HEK293 (cell line): ENCODE results near the gene NT5DC3.

ENCODE experiments used
- CTCF ChIA-PET: fragments of 350-600 bp; formaldehyde crosslinking; extraction: SDS; loops from one replicate; lab custom pipeline; 2021; ENCODE audit warnings: antibody characterized with exemption; lab: Yijun Ruan, JAX
- POLR2A ChIA-PET: fragments of 300-600 bp; formaldehyde crosslinking; extraction: SDS; loops from one replicate; lab custom pipeline; 2020; ENCODE audit warnings: antibody characterized with exemption, inconsistent platforms; lab: Yijun Ruan, JAX
- H3K27ac ChIP-seq: fragments of 200-500 bp; sonication (Bioruptor generic); 2 replicates; pipeline ENCODE4 v1.5.1; 2014; ENCODE audit warnings: low read depth, low read length, control low read depth, inconsistent platforms; ENCODE audit errors: extremely low read depth
- H3K36me3 ChIP-seq, 2 experiments: fragments of 200-500 bp in 1 of 2; sonication (Bioruptor generic) in 1 of 2; 1 replicate in 1 of 2; 2 replicates in 1 of 2; pipeline ENCODE4 v1.5.1; 2014 to 2017; ENCODE audit warnings: inconsistent platforms in 2 of 2, low read length in 2 of 2; ENCODE audit not compliant: control insufficient read depth in 2 of 2, insufficient read depth in 1 of 2
- H3K4me1 ChIP-seq: fragments of 200-500 bp; sonication (Bioruptor generic); 2 replicates; pipeline ENCODE4 v1.5.1; 2014; ENCODE audit warnings: mild to moderate bottlenecking, low read length, inconsistent platforms; ENCODE audit not compliant: control insufficient read depth, insufficient read depth
- H3K4me3 ChIP-seq: 2 replicates; pipeline ENCODE4 v1.5.1; 2011; ENCODE audit warnings: low read depth, mild to moderate bottlenecking, control low read depth, low read length, moderate library complexity
- H3K9me3 ChIP-seq: fragments of 200-500 bp; sonication (Bioruptor generic); 2 replicates; pipeline ENCODE4 v1.5.1; 2014; ENCODE audit warnings: low read depth, low read length, inconsistent platforms; ENCODE audit not compliant: control insufficient read depth, insufficient read depth
- GLIS2 ChIP-seq: fragments of 450-650 bp; formaldehyde crosslinking; IDR thresholded peaks from 2 replicates; pipeline ENCODE4 v1.5.1; 2016; ENCODE audit warnings: missing biosample characterization, missing genetic modification characterization
- KLF9 ChIP-seq: fragments of 450-650 bp; formaldehyde crosslinking; IDR thresholded peaks from 2 replicates; pipeline ENCODE4 v1.5.1; 2016; ENCODE audit warnings: missing biosample characterization, missing genetic modification characterization, low read depth
- PRDM6 ChIP-seq: fragments of 450-650 bp; formaldehyde crosslinking; IDR thresholded peaks from 2 replicates; pipeline ENCODE4 v1.5.1; 2017; ENCODE audit warnings: missing biosample characterization, missing genetic modification characterization
- REST ChIP-seq: fragments of 450-650 bp; formaldehyde crosslinking; IDR thresholded peaks from 2 replicates; pipeline ENCODE4 v1.5.1; 2016; ENCODE audit warnings: missing biosample characterization, missing genetic modification characterization
- SALL2 ChIP-seq: fragments of 450-650 bp; formaldehyde crosslinking; IDR thresholded peaks from 2 replicates; pipeline ENCODE4 v1.5.0; 2017; ENCODE audit warnings: missing biosample characterization, mild to moderate bottlenecking, missing genetic modification characterization, borderline replicate concordance
- ZBTB10 ChIP-seq: fragments of 450-650 bp; formaldehyde crosslinking; IDR thresholded peaks from 2 replicates; pipeline ENCODE4 v1.5.1; 2016; ENCODE audit warnings: missing biosample characterization, missing genetic modification characterization
- ZBTB8A ChIP-seq: fragments of 450-650 bp; formaldehyde crosslinking; IDR thresholded peaks from 2 replicates; pipeline ENCODE4 v1.5.1; 2016; ENCODE audit warnings: missing biosample characterization, missing genetic modification characterization
- ZNF221 ChIP-seq: fragments of 450-650 bp; formaldehyde crosslinking; IDR thresholded peaks from 2 replicates; pipeline ENCODE4 v1.5.1; 2017; ENCODE audit warnings: missing biosample characterization, missing genetic modification characterization, borderline replicate concordance
- ZNF274 ChIP-seq, 2 experiments: fragments of 200-500 bp in 1 of 2; fragments of 450-650 bp in 1 of 2; sonication (Bioruptor generic) in 1 of 2; formaldehyde crosslinking in 1 of 2; IDR thresholded peaks; 2 replicates each; pipeline versions ENCODE4 v1.5.1 to v1.6.1; 2014 to 2016; ENCODE audit warnings: borderline replicate concordance in 1 of 2, inconsistent platforms in 1 of 2, low read length in 1 of 2, missing biosample characterization in 1 of 2, missing genetic modification characterization in 1 of 2
- ZNF530 ChIP-seq: fragments of 450-650 bp; formaldehyde crosslinking; IDR thresholded peaks from 2 replicates; pipeline ENCODE4 v1.5.1; 2016; ENCODE audit warnings: low read depth, missing biosample characterization, missing genetic modification characterization
- ZNF623 ChIP-seq: fragments of 450-650 bp; formaldehyde crosslinking; IDR thresholded peaks from 2 replicates; pipeline ENCODE4 v1.5.1; 2016; ENCODE audit warnings: missing biosample characterization, missing genetic modification characterization

The NT5DC3 gene

GRCh38 chr12:103757248-103757647 is 83.8 kb downstream of the NT5DC3 start:
- no peak overlapping the region for H3K4me3 ChIP-seq
- TF ChIP-seq SALL2 (tag by site-specific recombination) (no peak), PRDM6 (tag by site-specific recombination) (no peak), ZNF623 (no peak), ZNF221 (tag by site-specific recombination) (no peak), ZNF274 (IDR thresholded peaks at IDR 0.05; ENCODE audit: low read length) (no peak), ZNF274 (tag by site-specific recombination; IDR thresholded peaks at IDR 0.05; ENCODE audit: borderline replicate concordance) (no peak), ZBTB10 (tag by site-specific recombination) (no peak), GLIS2 (tag by site-specific recombination) (no peak), ZBTB8A (tag by site-specific recombination) (no peak)
- POLR2A ChIA-PET = no interaction called here
- H3K27ac ChIP-seq = no peak overlapping the region
- H3K9me3 ChIP-seq = no peaks in the 10 kb centered on the region
- H3K36me3 ChIP-seq = peaks cover 0 to 4% of the 10 kb centered on the region in 2 experiments; a peak in 1 of 3 replicates
- CTCF ChIA-PET = no interaction called here
- no peaks in the 10 kb centered on the region for H3K4me1 ChIP-seq

- no peak overlapping the region for H3K27ac ChIP-seq
- CTCF ChIA-PET = interaction anchor here (0.9 kb wide), 1 partner anchor 114 kb away, joined by 3 read pairs; no protein-coding TSS in a partner anchor
- H3K4me3 ChIP-seq = no peak overlapping the region
- POLR2A ChIA-PET = no interaction called here
- TF ChIP-seq ZNF530 (tag by site-specific recombination) (no peak), REST (tag by site-specific recombination) (no peak), PRDM6 (tag by site-specific recombination) (no peak), SALL2 (tag by site-specific recombination) (no peak), KLF9 (tag by site-specific recombination) (no peak)
- H3K36me3 ChIP-seq = no peaks in the 10 kb centered on the region
- no peaks in the 10 kb centered on the region for H3K9me3 ChIP-seq
- H3K4me1 ChIP-seq = no peaks in the 10 kb centered on the region
Observed at GRCh38 chr12:103756443-103756842, 84.6 kb downstream of the NT5DC3 start.
